ENCODE data around the gene TRHDE.

TRHDE gene

DNA sequence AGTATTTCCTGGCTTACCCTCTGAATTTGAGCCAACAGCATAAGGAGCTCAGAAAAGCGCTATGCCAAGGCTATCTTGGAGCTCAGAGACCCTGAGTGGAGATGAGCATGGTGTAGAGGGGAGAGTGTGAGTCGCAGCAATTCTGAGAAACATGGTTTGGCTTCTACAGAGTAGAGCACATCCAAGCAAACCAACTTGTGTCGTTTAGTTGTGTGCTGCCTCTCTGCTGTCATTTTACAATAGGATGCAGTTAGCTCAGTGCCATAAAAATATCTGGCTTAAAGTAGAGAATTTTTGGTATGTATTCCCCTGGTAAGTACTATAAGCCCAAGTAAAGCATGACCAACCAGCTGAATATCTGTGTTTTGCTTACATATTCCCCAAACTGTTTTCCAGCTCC, 249.2 kb downstream of the TRHDE start:
- no peak for DNase-seq (ENCODE audit: low read depth)

DNA sequence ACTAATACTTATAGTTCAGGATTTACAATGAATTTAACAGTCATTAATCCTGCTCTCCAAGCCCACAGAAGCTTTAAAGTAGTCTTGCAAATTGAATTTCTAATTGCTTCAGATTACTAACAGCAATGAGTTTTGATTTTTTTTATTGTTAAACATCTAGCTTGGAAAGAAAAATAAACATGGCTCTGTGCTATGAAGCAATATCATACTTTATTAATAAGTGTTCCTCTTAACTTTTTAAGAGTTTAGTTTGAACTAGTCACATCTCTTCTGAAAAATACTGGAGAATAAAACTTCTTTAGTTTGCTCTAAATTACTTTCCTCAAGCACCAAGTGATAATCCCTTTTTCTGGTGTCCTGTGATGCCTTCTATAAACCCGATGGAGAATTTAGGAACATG, 250.2 kb downstream of the TRHDE start:
- DNase-seq (ENCODE audit: low read depth) = no peak

DNA sequence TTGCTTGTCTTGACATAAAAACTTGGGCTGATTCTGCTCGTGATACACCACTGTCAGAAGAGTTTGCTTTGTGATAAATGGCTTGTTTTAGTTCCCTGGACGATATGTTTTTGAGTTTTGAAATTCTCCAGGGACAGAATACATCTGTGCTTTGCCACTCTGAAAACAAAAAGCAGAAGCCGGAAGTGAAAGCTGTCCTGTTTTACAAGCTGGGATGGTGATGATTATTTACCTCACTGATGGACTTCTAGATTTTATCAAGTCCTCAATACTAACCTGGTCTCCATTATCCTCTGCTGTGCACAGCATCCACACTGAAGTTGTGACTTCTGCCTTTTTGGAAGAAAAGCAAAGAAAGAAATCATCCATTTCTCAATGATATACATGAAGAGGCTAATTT, 251.6 kb downstream of the TRHDE start:
- no peak for DNase-seq (ENCODE audit: low read depth)

DNA sequence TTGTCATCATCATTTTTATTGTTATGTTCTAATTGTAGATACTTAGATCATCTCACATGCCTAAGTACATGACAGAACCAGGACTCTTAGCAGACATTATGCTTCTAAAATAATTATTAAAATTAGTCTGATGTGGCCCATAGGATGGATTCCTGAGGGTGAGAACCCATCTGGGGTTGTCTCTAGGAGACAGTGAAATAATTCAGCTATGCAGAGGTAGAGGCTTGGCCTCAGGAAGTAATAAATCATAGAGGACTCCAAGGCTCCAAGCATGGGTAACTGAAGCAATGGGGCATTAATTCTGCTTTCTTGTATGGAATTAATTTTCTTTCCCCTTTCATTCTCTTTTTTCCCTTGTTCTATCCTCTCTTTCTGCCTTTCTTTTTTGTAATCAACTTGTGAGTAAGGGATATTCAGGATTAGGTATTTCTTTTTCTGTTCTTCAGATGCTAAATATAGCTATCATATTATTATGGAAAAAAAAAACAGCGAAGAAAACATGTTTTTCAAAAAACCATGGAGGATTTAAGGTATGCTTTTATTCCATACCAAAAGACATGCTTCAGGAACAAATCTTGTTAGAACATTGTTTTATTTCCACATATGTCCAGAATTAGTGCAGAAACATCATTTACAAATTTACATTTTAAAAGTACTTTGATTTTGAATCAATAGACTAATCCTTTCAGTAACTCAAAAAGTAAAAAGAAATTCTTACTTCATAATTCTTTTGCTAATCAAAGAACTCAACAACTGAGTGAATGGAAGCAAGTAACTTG, 263.2 kb downstream of the TRHDE start:
- DNase-seq (ENCODE audit: low read depth) = no peak

DNA sequence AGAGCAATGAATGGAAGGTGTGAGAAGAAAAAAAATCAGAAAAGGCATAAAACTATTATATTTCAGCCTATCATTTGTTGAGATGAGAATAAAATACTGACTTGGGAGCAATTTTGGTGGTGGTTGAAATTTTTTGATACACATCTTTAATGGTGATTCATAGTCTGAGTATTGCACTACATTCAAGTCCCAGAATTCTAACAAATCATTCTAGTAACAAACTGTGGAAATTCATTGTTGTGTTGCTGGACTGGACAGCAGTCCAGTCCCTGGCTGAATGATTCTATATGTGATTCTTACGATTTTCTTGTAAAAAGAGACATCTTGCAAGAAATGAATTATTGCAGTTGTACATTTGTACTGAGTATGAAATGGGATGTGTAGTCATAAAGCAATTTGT, 268.6 kb downstream of the TRHDE start:
- no peak for DNase-seq (ENCODE audit: low read depth)

DNA sequence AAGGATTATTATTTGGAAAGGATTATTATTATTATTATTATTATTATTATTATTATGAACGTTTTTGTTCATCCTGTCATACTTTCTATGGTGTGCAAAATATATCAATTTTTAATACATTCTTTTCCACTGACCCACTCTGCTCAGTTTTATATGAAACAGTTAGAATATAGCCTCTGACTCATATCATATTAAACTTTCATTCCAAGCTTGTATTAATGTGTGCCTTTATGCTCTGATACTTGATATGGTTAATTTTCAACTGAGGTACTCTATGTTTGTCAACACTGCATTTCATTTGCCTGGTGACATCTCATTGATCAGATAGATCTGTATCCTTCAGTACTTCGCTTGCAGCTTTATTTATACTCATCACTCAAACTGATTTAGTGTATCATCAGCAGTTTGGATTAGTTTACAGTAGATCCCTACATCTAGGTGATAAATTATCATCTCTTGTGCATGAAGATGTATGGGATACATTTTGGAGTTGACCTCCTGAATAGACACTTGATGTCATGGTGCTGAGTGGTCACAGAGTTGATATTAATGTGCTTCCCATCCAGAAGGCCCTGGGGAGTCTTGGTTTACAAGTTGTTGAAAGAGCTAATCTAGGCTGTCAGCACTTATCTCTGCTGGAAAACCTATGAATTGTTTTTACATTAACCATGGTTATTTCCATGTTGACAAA, 271.8 kb downstream of the TRHDE start:
- no peak for DNase-seq (ENCODE audit: low read depth)

DNA sequence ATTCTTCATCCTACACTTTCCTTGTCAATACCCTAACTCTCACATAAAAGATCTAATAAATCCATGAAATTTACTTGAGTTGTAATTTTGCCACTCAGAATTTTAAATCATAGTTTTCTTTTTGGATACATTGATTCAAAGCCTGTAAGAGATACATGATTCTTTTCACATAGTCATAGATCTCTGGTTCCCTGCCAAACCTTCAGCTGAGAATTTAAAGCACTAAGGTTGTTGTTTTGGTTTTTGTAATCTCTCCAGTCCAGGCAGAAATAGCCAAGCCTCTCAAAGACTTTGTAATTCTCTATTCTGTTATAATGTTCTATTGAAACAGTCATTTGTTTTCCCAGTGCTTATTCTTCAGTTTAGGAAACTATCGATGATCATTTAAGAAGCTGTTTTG, 273.9 kb downstream of the TRHDE start:
- DNase-seq (ENCODE audit: low read depth) = no peak

DNA sequence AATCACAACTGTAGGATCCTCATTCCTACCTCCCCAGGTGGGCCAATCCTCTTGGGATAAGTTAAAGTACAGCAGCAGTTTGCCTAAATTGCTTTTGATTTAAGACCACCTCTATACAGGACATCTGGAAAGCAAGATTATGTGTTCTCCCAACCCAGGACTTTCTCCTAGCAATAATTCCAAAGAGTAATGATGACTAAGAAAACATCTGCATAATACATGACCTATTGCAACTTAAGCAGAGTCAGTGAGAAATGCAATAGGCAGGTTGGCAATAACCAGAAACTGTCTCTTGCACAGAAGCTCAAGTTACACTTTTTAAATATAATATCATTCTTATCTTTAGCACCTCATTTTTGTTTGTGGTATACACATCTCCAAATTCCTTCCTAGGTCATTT, 275.4 kb downstream of the TRHDE start:
- no peak for DNase-seq (ENCODE audit: low read depth)

DNA sequence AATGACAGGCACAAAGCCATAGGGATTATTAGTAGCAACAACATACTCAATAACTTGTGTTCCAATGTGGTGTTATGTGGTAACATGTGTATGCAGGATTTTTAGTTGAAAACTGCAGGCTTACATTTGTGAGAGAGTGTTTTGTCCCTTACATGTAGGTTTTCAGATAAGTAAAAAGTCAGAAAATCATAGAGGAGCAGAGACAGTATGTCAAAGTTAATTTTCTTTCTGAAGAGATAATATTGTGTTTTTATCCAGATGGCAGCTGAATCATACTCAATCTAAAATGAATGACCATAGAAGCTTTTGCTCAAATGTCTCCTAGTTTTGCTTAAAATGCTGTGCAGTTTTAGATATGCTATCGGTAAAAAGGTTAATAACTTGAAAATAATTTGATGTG, 277.0 kb downstream of the TRHDE start:
- no peak for DNase-seq (ENCODE audit: low read depth)

DNA sequence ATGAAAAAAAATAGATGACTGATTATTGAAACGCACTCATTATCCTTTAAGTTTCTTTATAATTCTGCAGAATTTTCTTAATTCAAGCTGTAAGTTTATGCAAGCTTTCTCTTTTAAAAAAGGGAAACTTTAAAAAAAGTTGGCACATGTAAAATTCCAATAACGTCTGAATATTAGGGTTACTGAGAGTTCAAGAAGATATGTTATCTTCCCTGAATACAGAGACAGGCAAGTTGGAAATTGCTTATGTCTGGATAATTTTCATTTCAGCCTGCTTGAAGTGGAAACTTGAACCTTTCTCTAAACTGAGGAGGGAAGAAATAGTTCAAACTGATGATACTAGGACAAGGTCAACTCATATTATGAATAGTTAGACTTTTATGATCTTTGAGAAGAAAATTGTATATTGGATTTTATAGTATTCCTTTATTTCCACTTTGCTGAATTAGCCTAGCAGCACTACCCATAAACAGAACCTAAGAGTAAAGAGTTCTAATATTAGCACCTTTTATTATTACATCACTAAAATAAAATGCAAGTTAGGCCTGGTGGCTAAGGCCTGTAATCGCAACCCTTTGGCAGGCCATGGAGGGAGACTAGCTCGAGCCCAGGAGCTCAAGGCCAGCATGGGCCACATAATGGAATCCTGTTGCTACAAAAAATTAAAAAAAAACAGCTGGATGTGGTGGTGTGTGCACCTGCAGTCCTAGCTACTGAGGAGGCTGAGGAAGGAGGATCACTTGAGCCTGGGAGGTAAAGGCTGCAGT, 288.0 kb downstream of the TRHDE start:
- DNase-seq (ENCODE audit: low read depth) = no peak

DNA sequence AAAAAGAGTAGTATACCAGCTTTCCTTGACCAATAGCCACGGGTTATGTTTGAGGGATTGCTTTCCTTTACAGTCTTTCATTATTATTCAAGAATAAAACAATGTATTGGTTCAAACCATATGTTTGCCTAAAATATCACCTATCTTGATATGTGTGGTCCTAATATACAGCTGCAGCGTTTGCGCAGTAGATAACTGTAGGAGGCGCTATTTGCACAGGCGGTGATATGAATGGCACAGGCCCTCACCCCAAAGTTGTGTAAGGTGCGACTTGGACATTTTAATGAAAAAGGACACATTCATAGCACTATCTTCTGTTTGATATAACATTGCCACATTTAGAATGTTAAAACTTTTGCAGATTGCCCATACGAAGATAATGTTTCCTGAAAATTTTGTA, 298.4 kb downstream of the TRHDE start:
- DNase-seq (ENCODE audit: low read depth) = no peak

DNA sequence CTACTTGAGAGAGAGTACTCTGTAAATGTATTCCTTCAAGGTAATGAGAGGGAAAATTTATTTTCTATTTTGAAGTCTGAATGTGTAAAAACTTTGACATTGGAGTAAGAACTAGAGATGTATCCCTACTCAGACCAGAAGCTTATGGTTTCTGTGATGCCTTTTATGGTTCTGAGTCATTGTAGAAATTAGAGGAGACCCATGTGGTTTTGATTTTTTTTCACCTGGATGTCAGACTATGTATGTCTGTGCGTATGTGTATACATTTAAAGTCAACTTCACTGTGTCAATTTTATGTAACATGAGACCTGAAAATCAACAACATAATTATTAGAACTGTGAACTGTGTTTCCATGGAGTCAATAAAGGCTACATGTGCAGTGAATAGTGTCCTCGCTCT, 302.0 kb downstream of the TRHDE start:
- DNase-seq (ENCODE audit: low read depth) = no peak

DNA sequence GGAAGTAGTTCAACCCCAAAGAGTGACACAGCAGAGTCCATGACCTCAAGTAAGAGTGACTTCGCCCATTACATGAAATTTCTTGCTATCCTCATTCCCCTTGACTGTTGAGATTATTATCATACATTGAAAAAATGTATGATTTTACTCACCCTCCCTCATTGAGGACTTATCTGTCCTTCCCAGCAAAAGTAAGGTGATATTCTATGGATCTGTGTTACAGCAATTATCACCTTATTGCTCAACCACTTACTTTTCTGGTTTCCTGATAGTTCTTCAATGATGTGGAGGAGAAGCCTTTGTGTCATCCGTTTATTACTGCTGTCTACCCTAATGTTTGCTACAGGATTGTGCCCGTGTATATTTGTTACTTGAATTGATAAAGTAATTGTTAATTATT, 306.2 kb downstream of the TRHDE start:
- no peak for DNase-seq (ENCODE audit: low read depth)

DNA sequence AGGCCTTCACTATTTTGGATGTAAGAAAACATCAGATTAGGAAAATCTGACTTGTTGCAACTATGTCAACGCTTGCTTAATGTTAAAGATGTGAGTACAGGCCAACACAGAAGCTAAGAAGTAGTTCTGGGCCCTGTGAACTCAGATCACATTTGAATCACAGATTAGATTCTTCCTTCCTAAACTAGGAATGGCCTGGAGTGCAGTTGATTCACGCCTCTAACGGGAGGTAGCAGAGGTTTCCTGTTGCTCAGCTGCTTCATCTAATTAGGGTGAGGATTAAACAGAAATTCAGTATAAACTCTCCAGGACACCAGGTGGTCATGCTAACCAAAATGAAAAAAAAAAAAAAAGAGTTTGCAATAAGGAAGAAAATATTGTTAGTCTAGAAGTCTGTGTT, 314.3 kb downstream of the TRHDE start:
- no peak for DNase-seq (ENCODE audit: low read depth)

DNA sequence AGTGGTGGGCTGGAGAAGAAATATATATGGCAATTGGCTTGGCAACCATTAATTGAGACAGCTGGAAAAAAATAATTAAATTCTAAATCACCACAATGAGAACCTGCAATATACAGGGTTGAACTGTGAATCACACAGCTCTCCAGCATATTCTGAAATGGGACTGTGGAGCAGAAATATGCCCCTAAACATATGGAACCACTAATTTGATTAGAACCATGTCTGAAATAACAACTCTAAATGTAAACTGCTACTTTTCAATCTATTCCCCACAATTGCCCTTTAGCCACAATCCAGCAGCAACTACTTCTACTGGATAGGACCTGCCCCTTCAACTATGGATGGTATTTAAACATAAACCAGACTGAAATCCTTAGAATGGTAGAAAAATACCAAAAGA, 330.4 kb downstream of the TRHDE start:
- no peak for DNase-seq (ENCODE audit: low read depth)

DNA sequence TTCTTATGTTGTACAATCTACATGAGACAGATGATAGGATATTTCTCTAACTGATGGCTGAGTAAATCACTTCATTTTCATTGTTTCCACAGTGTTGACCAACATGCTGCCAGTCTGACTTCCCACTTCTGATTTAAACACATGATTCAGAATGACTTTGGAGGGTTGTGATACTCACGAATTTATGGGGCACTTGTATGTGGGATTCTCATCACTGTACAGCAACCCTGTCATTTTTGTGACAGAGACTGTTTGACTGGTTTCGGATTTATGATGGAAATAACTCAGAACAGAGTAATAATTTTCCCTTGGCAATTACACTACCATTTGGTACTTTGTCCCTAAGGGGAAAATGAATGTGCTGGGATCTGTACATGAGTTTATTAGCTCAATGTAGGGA, 333.8 kb downstream of the TRHDE start:
- no peak for DNase-seq (ENCODE audit: low read depth)

DNA sequence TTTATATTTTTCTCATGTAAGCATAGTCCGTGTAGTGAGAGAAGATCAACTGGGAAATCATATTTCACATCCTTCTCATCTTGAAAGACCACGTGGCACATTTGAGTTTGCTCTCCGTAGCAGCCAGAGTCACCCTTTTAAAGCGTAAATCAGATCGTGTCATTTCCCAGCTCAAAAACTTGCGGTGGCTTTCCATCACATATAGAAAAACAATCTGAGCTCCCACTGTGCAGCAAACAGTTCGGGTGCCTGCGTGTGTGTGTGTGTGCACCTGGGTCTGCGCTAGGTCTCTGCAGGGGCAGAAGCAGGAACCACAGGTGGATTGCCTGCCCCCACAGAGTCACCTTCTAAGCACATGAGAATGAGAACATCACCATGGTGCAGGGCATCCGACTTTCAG, 338.2 kb downstream of the TRHDE start:
- DNase-seq (ENCODE audit: low read depth) = no peak

DNA sequence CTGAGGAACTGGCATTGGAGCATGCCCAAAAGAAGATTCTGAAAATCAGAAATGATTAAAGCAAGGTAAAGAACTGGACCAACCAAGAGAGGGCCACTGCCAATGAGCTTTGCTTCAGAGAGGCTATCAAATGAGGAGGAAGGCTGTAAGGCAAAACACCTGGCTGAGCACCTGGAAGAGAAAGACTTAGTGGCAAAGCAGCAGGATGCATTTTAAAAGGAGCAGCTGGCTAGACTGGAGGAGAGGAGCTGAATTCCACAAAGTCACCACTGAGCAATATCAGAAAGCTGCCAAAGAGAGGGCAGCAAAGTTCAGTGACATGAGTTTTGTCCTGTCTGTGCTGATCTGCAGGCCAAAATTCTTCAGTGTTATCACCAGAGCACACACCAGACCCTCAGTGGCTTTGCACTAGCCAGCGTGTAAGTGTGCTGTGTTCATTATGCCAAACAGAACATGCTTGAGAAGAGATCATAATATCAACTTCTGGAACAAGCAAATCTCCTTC, 338.7 kb downstream of the TRHDE start:
- no peak for DNase-seq (ENCODE audit: low read depth)

DNA sequence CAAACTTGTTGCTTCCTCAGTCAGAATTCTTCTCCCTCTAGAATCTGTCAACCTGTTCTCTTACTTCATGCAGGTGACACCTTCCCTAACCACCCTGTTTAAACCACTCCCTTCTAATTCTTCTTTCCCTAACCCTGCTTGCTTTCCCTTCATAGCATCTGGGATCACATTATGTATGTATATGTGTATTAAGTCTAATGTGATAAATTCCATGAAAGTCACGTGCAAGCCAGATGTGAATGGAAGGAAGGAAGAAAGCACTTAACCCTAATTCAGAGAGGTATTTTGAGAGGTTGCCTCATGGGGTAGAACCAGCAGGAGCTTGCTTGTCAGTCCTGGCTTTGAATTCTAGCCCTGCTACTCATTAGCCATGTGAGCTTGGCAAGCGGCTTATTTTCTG, 340.0 kb downstream of the TRHDE start:
- no peak for DNase-seq (ENCODE audit: low read depth)

DNA sequence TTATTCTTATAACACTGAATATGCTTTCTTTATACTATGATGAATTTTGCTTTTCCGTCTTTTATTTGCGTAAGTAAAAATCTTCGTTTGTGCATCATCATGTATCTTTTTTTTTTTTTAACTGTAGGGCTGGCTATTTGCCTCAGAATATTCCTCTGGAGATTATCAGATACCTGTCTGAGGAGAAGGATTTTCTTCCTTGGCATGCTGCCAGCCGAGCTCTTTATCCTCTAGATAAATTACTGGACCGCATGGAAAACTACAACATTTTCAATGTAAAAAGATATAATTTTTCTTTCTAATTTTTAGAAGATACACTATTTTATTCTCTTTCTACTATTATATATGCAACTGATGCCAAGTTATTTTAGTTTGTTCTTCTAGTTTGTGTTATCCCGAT, 346.6 kb downstream of the TRHDE start:
- DNase-seq (ENCODE audit: low read depth) = no peak

DNA sequence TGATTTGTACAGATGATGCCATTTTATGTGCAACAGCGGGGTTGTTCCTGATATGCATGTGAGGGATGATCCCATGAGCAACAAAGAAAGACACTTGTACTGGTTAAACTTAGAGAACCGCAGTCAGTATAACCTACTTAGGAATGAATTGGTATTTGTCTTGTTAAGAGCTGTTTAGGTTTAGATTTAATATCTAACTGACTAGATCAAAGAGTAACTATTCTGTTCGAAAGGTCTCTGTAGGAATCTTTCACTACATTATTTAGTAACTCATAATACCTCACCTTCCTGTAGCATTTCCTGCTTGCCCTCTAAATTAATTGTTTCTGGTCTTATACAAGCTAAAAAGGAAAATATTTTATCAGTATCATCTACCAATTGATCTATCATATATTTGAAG, 350.4 kb downstream of the TRHDE start:
- no peak for DNase-seq (ENCODE audit: low read depth)

DNA sequence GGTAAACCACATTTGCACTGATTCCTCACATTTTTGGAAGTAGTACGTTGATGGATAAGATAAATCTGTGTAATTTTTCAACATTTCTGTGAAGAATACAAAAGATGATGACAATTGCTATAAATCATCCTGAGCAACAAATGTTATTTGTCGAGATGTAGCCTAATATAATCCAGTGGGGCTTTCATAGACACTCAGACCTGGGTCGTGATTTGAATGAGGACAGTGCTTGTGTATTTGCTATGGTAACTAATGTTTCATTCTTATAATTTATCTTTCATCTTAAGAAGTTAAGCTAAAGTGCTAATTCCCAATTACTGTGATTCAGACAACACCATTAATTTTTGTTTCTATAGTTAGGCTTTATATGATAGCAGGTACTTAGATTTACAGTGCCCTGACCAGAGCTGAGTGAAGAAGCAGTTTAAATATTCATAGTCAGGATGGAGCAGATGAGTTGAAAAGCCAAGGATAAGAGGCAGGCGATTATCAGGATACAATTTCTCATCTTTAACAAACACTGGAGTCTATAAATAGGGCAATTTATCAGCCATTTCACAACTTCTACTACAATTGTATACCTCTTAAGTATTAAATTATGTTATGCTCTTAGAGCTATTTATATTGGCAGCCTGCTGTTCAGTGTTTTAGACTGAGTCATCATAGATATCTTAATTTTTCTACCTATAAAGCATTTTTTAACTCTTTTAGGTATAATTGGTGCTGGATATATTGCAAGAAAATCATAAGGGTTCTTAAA, 359.9 kb downstream of the TRHDE start:
- DNase-seq (ENCODE audit: low read depth) = no peak
